GM19395 (cell line): ENCODE data around the gene HCRTR1.

Experiments
- ATAC-seq: cut with Tn5 transposase; IDR thresholded peaks from one replicate; pipeline ENCODE4 v1.9.1; 2021; ENCODE audit warnings: mild to moderate bottlenecking, moderate library complexity; ENCODE audit not compliant: unreplicated experiment

HCRTR1 gene

DNA sequence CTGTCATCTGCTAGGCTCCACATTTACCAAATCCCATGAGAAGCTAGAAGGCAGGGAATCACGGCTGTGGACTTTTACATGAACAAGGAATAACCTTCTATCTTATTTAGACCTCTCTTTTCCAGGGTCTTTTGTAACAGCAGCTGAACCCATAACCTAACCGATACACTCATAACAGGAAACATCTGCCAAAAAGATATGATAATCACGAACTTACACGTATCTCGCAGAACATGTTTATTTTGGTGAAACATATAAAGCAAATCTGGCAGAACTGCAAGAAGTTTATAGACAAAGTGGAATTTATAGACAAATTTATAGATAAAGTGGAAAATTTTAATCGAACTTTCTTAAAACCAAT lies 20.8 kb upstream of the HCRTR1 start:
- no peak for ATAC-seq

DNA sequence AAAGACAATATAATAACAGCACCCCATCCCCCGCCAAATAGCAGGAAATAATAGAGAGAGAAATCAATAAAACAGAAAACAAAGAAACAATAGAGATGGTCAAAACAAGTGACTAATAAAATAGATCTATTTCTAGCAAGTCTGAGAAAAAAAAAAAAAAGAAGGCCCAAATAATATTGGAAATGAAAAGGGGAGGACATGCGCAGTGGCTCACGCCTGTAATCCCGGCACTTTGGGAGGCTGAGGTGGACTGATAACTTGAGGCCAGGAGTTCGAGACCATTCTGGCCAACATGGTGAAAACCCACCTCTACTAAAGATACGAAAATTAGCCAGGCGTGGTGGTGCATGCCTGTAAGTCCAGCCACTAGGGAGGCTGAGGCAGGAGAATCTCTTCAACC lies 18.5 kb upstream of the HCRTR1 start:
- ATAC-seq, result no peak

DNA sequence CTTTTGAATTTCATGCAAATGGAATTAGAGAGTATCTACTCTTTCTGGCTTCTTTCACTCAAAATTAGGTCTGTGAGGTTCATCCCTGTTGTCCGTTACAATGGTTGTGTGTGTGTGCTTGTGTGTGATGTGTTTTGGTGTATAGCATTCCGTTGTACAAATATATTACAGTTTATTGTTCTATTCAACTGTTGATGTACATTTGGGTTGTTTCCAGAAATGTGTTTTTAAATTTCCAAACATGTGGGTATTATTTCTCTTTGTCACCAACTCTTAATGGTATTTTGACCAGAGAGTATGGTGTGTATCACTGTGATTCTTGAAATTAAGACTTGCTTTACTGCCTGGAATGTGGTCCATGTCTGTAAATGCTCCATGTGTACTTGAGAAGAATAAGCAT lies 16.8 kb upstream of the HCRTR1 start:
- ATAC-seq, result no peak

DNA sequence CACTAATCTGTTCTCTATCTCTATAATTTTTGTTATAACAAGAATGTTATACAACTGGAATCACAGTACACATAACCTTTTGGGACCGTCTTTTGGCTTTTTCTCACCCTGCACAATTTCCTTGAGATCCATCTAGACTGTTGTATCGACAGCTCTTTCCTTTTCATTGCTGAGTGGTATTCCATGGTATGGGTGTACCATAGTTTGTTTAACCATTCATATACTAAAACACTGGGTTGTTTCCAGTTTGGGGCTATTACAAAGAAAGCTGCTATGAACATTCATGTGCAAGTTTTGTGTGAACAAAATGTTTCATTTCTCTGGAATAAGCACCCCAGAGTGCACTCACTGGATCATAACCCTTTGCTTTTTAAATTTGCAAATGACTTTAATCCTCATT lies 15.4 kb upstream of the HCRTR1 start:
- no peak for ATAC-seq

DNA sequence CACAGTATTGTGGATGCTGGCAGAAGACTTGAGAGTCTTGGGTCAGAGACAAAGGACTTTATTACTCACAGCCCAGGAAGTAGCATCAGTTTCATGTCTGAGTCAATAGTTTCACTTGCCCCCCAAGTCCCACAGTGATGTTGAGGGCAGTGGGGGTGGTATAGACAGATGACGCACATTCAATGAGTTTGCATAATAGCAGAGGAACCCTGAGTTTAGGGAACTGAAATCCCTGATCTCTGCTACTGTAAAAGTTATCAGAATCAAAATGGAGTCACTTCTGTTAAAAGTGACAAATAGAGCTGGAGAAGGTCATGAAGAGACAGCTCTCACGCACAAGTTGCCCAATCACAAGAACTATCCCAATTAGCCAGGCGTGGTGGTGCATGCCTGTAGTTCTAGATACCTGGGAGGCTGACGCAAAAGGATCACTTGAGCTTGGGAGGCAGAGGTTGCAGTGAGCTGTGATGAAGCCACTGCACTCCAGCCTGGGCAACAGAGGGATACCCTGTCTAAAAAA lies 11.5 kb upstream of the HCRTR1 start:
- peak; percentile 98 for ATAC-seq

DNA sequence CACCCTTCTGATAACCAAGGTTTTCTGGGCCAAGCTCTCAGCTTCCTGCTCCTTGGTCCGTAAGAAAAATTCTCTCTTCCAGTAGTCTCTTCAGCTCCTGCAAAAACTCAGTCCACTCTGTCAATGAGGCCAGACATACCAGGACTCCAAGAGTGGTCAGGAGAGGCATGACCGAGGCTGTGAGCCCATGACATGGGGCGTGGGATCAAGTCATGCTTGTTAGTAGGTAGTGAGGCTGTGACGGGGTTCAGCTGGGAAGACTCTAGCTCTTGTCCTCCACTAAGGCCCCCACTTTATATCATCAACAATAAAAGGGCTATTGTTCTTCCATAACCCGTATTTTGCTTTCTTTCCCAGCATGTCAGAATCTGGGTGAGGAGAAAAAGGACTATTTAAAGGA lies 10.1 kb upstream of the HCRTR1 start:
- no peak for ATAC-seq

DNA sequence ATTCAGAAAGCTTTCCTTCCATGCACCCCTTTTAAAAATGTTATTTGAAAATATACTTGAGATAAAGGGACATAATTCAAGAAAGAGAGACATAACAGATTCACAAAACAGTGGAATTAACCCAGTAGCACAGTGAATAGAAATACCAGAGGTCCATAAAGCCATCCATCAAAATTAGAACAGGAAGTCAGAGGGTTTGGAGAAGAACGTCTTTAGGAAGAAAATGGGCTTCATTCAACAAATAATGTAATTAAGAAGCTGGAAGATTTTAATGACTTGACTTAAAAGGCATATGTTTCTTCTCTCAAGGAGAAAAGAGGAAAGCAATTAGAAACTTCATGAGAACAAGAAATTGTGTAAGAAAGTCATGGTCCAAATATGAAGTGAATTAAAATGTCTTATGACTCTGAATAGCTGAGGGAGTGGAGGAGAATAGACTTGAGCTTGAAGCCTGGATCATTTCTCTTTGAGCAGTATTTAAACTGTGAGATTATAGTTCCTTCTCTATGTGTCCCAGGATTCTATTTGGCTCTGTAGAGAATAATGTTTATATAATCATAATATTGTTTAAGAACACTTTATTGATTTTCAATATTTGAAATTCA lies 7.9 kb upstream of the HCRTR1 start:
- no peak for ATAC-seq

DNA sequence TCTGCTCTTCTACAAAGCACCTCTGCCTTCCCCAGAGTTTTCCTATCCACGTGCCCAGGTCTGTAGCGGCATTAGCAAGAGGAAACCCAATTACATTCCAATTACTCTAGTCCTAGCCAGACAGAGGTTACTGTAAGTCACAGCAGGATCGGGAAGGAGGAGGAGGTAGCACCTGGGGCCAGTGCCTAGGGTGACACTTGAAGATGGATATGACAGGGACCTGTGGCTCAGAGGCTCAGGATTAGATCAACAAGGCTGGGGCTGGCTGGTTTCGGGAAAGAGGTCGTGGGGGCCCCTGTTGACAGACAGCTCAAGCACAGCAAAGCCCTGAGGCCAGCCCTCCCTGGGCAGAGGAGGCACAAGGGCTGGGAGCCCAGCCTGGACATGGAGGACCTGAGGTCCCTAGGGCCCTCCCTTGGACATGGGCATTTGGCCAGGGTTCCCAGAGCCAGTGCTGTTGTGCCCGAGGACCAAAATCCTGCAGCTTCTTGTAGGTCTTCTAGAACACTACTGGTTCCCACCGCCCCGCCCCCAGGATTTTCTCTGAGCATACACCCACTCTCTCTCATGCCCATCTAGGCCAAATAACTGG lies 3.0 kb upstream of the HCRTR1 start:
- ATAC-seq, result no peak

DNA sequence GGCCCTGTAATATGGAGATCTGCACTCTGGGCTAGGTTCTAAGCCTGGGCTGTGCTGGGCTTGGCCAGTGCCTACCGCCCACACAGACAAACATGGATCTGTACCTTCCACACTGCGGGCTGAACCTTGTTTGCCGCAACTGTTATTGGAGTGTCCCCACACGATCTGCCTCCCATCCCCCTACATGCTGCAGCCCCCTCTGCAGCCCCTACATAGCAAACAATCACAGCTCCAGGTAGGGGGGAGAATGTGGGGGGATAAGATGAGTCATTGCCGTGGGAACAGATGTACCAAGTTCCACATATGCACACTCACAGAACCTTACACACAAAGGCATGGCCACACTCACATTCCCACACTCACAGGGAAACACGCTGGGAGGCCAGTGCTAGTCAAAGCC lies 2.1 kb upstream of the HCRTR1 start:
- ATAC-seq, result no peak

DNA sequence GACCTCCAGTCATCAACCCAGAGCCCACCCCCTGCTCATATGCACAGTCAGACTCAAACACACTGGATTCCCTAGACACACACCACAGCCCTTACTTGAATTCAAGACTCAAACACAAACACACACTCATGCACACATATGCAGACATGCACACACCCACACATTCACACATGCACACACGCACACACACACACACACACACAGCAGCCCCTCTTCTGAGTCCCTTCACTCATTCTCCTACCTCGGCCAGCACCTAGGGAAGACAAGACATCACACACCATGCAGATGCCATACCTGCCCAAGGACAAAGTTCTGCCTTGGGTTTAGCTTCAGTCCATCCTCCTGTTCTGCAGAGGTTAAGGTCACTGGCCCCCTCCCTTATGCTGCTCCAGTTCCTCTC lies 1.6 kb upstream of the HCRTR1 start:
- ATAC-seq, result no peak

DNA sequence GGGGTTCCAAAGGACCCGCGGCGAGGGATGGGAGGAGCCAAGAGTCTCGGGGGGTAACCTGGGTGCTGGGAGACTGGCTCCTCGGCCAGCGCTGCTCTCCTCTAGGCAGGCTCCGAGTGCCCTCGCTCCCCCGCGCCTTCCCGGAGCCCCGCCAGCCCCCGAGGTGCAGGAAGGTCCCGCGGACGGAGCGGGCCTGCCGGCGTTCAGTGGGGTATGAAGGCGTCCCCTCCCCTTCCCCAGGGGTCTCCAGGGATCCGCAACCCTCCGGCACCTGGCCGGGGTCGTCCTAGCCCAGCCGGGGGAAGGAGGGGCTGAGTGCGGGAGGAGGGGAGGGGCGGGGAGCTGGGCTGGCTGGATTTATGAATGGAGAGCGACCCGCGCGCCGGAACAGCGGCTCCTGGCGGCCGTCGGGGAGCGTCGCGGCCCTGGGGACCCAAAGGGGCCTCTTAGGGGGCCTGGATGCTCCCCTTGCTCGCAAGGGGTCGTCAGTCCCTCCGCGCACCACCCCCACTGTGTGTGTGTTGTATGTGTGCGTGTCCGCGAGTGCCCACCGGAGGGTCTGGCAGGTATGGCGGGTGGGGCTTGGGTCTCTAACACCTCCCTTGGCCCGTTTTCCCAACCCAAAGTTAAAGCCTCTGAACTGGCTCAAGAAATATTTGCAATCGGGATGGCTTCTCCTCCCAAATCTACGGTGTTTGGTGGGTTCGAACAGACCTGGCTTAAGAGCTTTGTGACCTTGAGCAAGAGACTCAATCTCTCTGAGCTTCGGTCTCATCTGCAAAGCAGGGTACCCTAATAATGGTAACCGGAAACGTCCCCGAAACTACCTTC lies 642 bp downstream of the HCRTR1 start:
- no peak for ATAC-seq

DNA sequence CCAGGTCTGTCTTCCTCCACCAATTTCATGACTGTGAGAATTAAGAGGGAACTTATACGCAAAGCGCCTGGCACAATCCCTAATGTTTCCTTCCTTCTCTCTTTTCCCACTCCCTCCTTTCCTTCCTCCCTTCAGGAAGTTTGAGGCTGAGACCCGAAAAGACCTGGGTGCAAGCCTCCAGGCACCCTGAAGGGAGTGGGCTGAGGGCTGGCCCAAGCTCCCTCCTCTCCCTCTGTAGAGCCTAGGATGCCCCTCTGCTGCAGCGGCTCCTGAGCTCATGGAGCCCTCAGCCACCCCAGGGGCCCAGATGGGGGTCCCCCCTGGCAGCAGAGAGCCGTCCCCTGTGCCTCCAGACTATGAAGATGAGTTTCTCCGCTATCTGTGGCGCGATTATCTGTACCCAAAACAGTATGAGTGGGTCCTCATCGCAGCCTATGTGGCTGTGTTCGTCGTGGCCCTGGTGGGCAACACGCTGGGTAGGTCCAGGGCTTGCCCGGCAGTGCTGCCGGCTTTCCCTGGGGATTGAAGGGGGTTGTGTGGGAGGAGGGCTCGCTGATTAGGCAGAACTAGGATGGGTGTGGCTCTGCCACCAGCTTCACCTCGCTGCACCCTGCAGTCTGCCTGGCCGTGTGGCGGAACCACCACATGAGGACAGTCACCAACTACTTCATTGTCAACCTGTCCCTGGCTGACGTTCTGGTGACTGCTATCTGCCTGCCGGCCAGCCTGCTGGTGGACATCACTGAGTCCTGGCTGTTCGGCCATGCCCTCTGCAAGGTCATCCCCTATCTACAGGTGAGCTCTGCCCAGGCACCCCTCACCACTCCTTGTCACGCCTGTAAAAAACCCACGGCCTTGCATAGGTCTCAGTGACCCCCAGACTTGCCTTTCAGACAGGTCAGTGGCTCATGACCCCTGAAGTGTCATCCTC lies 1.7 kb downstream of the HCRTR1 start:
- no peak for ATAC-seq

DNA sequence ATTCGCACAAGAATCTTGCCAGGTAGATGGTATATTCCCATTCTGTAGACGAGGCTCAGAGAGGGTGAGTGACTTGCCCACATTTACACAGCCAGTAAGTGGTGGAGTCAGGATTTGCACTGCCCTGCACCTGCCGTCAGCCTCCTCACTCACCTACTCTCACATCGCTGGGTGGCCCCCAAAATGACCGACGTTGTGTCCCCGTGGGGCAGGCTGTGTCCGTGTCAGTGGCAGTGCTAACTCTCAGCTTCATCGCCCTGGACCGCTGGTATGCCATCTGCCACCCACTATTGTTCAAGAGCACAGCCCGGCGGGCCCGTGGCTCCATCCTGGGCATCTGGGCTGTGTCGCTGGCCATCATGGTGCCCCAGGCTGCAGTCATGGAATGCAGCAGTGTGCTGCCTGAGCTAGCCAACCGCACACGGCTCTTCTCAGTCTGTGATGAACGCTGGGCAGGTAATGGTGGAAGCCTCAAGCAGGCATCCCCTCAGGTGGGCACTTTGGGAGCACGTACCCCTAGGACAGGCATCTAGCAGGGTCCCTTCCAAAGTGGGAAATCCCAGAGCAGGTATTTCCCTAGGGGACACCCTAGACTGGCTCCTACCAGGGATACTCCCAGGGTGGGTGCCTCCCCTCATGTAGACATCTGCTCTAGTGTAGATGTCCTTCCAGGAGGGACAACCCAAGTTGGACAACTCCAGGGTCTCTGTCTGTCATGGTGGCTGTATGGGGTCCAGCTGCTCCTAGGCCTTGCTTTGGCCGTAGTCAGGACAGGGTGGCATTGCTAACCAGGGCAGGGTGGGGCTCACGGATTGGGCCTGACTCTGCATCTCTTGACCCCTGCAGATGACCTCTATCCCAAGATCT lies 3.4 kb downstream of the HCRTR1 start:
- ATAC-seq, result no peak

DNA sequence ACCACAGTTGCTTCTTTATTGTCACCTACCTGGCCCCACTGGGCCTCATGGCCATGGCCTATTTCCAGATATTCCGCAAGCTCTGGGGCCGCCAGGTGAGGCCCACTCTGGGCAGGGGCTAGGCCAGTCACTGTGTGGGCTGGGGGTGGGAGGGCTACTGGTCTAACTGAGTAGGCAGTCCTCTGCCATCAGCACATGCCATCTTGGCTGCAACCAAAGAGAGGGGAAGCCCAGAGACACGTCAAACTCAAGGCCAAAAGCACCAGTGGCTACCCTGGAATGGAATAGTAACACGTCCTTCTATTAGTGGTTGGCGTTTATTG lies 4.0 kb downstream of the HCRTR1 start:
- no peak for ATAC-seq

DNA sequence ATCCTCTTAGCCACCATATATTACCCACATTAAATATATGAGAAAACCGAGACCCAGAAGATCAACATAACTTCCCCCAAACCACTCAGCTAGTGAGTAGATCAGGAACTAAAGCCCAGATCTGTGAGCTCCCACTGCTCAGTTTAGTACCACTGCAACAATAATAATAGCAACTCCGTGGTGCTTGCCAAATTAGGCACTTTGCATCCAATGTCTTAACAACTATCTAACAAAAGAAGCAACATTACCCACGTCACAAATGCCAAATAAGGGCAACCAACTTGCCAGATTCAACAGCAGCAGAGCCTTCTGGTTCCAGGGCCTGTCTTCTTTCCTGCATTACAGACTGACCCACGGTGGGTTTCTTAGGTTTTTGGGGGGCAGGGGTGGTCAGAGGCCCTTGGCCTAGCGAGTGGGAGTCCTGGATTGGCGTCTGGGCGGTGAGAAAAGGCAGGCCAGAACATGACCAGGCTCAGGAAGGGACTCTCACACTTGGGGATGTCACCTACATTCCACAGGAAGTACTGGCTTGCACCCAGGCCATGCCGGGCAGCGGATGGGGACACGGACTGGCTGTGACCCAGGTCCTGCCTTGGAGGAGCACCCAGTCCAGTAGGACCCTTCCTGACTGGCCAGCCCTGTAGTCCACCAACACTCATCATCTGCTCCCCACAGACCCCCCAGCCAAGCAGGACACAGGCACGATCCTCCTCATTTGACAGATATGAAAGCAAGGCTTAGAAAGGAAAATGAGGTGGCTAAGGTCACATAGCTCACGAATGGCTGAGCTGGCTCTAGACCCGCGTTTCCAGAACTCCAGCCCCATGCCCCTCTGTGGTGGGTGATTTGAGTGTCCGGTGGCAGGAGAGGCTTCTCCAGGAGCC lies 4.6 kb downstream of the HCRTR1 start:
- no peak for ATAC-seq

DNA sequence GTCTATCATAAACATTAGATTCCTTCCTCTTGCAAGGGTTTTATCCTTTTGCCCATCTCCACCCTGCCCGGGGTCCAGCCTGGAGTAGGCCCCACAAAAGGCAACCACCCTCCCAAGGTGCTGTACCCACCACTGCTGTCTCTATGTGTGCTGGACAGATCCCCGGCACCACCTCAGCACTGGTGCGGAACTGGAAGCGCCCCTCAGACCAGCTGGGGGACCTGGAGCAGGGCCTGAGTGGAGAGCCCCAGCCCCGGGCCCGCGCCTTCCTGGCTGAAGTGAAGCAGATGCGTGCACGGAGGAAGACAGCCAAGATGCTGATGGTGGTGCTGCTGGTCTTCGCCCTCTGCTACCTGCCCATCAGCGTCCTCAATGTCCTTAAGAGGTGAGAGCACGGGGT lies 5.9 kb downstream of the HCRTR1 start:
- no peak for ATAC-seq

DNA sequence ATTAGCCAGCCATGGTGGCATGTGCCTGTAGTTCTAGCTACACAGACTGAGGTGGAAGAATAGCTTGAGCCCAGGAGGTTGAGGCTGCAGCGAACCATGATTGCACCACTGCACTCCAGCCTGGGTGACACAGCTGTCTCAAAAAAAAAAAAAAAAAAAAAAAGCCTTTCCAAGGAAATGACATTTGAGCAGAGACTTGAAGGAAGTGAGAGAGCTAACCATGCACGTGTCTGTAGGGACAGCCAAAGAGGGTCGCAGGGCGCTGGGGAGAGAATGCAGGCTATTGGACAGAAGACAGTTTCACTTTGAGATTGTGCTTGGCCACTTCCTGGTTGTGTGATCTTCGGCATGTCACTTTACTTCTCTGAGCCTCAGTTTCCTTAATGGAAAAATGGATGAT lies 6.8 kb downstream of the HCRTR1 start:
- ATAC-seq, result no peak

DNA sequence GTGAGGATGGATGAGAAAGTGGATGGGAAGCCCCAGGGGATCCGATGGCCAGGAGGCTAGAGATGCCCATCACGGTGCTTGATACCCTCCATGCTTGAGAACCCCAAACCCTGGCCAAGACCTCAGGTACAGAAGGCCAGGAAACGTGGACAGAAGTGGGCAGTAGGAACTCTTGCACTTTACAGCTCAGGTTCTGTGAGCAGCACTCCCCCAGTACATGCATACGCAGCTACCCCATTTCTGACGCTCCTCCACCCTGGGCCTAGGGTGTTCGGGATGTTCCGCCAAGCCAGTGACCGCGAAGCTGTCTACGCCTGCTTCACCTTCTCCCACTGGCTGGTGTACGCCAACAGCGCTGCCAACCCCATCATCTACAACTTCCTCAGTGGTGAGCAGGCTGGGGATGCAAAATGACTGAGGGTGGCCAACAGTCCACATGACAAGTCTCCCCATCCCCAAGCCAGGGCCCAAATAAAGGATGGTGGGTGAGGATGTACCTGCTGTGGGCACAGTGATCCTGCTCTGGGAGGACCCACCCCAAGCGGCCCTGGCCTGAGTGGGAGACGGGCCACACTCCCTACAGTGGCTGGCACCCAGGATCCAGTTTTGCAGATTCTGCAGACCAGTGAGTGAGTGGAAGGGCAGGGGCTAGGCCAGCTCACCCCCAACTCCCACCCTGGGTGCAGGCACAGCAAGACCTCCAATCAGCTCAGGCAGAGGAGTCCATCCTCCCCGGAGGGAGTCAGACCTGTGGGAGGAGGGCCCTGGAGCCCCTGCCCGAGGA lies 7.4 kb downstream of the HCRTR1 start:
- no peak for ATAC-seq
